22Rv1 (cell line): ENCODE results near the gene FLII.

ENCODE experiments used
- H3K27ac ChIP-seq: fragments of 450-650 bp; 2 replicates; pipeline ENCODE4 v1.5.1; 2017
- ZFX ChIP-seq: fragments of 450-650 bp; IDR thresholded peaks from 2 replicates; pipeline ENCODE4 v1.6.1; 2017; ENCODE audit warnings: antibody characterized with exemption, borderline replicate concordance
- TF ChIP-seq, protein P1 (sequence below): fragments of 450-650 bp; IDR thresholded peaks from 2 replicates; pipeline ENCODE4 v1.5.1; 2017; ENCODE audit warnings: mild to moderate bottlenecking

The FLII gene

DNA sequence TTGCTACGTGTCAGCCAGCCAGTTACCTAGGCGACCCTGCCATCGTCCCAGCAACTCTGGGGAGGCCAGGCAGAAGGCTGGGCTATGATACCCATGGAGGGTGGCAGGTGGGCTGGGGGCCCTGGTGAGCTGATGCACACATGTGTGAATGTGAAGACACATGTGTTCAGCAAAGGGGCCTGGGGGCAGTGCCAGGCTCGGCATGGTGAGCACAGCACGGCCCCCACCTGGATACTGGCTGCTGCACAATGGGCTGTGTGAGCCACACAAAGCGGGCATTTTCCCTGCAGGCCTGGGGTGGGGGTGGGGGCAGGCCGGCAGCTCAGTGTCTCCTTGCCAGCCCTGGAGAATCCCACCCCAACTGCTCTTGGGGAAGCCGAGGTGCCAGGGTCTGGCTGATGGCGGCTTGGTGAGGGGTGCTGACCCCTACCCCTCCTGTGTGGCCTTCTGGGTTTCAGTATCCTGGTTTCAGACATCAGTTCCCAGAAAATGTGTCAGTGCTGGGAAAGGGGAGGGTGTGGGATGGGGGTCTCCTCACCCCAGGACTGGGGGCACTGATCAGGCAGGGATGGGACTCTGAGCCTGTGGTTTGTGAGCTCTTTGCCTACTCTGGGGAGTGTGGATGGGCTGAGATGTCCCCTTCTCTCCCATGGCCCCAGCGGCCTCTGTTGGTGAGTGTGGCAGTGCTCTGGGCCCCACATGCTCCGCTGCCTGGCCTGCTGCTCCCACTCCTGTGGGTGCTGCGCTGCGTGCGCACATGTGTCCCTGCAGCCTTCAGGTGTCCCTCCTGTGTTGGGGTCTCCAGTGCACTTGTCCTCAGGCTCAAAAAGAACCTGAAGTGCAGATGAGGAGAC is 28.0 kb downstream of the FLII start:
- TF ChIP-seq, protein P1, sequence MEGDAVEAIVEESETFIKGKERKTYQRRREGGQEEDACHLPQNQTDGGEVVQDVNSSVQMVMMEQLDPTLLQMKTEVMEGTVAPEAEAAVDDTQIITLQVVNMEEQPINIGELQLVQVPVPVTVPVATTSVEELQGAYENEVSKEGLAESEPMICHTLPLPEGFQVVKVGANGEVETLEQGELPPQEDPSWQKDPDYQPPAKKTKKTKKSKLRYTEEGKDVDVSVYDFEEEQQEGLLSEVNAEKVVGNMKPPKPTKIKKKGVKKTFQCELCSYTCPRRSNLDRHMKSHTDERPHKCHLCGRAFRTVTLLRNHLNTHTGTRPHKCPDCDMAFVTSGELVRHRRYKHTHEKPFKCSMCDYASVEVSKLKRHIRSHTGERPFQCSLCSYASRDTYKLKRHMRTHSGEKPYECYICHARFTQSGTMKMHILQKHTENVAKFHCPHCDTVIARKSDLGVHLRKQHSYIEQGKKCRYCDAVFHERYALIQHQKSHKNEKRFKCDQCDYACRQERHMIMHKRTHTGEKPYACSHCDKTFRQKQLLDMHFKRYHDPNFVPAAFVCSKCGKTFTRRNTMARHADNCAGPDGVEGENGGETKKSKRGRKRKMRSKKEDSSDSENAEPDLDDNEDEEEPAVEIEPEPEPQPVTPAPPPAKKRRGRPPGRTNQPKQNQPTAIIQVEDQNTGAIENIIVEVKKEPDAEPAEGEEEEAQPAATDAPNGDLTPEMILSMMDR, result no peak
- TF ChIP-seq ZFX, result no peak
- H3K27ac ChIP-seq, result no peak overlapping the region

DNA sequence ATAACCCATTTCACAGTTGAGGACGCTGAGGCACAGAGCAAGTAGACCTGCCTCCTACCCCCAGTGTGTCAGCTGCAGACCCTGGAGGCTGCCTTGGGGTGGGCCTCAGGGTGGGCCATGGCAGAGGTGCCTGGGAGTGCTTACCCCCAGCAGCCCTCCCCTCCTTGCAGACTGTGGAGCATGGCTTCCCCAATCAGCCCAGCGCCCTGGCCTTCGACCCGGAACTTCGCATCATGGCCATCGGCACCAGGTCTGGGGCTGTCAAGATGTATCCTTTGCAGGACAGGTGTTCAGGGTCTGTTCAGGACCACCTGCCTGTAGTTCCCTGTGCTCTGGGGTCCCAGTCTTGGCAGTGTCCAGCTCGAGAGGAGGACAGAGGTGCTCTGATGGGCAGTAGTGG is 28.8 kb downstream of the FLII start:
- H3K27ac ChIP-seq, result no peak overlapping the region
- TF ChIP-seq ZFX, result no peak
- TF ChIP-seq, protein P1, result no peak

DNA sequence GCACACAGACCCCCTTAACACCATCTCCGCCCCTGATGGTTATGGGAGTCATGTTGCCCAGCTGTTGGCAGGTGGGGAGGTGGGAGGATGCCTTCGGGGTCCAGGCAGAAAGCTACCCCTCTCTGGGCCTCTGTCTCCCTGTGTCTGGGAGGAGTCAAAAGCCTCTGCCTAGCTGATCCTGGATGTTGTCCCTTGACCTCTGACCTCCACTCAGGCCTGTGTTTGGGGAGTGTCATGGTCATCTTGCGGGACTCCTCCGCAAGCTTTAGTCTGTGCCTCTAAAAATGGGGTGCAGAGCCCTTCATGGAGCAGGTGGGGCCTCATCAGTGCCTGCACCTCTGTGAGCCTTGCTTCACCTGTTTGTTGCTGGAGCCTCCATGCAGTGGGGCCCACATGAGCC is 29.3 kb downstream of the FLII start:
- TF ChIP-seq ZFX, result no peak
- TF ChIP-seq, protein P1, result no peak
- H3K27ac ChIP-seq, result no peak overlapping the region

DNA sequence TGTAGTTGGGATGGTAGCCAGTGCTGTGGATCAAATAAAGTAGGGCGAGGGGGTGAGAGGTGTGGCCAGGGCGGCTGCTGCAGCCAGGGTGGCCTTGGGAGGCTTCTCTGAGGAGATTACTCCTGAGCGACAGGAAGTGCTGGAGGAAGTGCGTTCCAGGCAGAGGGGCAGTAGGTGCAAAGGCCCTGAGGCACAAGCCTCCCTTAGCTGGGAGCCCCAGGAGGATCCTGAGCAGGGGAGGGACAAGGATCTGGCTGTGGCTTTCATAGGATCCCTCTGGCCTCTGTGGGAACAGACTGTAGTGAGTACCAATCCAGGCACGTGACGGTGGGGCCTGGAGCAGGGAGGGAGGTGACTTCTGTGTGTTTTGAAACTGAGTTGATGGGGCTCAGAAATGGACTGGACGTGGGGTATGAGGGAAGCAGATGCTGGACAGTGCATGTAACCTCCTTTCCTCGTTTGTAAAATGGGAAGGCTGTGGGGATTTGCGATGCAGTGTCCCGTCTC is 30.3 kb downstream of the FLII start:
- no peak for TF ChIP-seq ZFX
- TF ChIP-seq, protein P1, result no peak

DNA sequence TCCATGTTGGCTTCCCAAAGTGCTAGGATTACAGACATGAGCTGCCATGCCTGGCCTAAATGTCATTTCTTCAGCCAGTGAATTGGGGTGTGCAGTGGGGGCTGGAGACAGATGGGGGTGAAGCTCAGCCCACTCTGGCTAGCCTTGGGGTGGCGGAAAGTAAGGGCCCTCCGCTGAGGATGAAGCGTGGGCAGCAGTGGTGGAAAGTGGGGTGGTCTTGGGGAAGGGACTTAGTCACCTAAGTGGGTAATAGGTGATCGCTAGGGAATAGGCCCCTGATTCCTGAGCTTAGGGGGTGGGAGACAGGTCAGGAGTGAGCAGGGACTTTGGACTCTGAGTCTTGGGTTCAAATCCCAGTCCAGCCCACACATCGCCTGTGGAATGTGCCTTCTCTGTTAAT is 30.9 kb downstream of the FLII start:
- TF ChIP-seq, protein P1, result no peak
- no peak for TF ChIP-seq ZFX
- H3K27ac ChIP-seq, result no peak overlapping the region

More for the DNA sequence above, 30.3 kb downstream of the FLII start:
- no peak overlapping the region for H3K27ac ChIP-seq

DNA sequence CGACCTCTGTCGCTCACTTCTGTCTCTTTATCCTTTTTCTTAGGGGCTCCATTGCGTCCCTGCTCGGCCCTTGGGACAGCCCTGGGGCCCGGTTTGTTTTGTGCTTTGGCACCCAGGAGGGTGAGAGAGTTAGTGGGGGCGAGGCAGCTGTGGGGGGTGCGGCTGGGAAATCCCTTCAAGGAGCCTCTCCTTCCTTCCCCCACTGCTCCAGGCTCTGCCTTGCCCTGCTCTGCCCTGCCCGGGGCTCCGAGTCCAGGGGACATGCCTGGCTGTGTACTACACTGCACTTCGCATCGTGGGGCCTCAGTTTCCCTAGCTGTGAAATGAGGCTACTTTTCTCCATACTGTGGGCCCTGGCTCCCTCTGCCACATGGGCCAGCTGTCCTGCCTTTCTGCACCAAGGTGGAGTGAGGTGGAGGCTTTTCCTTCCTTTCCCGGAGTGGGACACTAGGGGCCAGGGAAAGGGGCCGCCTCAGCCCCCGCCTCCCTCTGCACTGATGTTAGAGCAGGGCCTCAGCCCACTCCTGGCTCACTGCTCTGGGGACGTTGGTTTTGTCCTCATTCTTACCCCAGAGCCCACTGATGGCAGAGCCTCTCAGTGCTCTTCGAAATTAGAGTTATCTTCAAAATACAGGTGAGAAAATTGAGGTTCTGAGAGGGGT is 32.1 kb downstream of the FLII start:
- no peak overlapping the region for H3K27ac ChIP-seq
- TF ChIP-seq, protein P1, result no peak
- no peak for TF ChIP-seq ZFX
